ENCODE results near the gene GLIPR2.

The GLIPR2 gene

DNA sequence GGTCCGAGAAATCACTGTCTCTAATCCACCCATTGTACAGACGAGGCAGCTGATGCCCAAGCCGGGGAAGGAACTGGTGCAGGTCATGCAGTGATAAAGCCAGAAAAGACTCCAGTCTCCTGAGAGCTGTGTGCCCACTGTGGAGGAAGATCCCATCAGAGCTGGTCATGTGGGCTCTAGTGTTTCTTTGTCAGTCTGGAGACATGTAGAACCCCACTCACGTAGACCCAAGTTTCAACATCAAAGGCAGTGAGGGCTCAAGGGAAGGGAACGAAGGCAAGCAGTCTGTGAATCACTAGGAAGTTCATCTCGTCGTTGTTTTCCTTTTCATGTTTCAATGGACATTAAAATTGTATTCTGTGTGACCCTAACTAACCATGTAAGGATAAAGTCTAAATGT, 14.6 kb upstream of the GLIPR2 start:
- TF ChIP-seq, protein P1, sequence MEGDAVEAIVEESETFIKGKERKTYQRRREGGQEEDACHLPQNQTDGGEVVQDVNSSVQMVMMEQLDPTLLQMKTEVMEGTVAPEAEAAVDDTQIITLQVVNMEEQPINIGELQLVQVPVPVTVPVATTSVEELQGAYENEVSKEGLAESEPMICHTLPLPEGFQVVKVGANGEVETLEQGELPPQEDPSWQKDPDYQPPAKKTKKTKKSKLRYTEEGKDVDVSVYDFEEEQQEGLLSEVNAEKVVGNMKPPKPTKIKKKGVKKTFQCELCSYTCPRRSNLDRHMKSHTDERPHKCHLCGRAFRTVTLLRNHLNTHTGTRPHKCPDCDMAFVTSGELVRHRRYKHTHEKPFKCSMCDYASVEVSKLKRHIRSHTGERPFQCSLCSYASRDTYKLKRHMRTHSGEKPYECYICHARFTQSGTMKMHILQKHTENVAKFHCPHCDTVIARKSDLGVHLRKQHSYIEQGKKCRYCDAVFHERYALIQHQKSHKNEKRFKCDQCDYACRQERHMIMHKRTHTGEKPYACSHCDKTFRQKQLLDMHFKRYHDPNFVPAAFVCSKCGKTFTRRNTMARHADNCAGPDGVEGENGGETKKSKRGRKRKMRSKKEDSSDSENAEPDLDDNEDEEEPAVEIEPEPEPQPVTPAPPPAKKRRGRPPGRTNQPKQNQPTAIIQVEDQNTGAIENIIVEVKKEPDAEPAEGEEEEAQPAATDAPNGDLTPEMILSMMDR (conservative IDR thresholded peaks at IDR 0.05; ENCODE audit: low read depth, low read length) = no peak

DNA sequence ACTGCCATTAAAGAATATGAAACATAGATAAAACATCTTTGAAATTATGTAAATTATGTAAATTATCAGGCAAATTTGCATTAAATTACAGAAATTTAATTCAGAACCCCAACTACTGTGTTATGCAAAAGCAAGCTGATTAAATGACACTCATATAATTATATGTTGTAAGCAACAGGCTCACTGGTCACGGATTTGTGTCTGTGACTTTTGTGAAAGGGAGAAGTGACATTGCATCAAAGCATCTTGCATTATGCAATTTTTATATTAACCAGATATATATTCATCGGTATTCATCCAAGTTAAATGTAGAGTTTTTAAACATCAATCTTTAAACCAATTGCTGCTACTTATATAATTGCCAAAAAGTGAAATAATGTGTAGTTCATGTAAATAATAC, 13.0 kb upstream of the GLIPR2 start:
- DNase-seq (ENCODE audit: low read depth) = no peak
- TF ChIP-seq, protein P1 (conservative IDR thresholded peaks at IDR 0.05; ENCODE audit: low read depth, low read length) = no peak
- no peak overlapping the region for H3K4me3 ChIP-seq (ENCODE audit: low read length)

More for the DNA sequence above, 14.6 kb upstream of the GLIPR2 start:
- H3K4me3 ChIP-seq (ENCODE audit: low read length) = no peak overlapping the region
- no peak for DNase-seq (ENCODE audit: low read depth)

DNA sequence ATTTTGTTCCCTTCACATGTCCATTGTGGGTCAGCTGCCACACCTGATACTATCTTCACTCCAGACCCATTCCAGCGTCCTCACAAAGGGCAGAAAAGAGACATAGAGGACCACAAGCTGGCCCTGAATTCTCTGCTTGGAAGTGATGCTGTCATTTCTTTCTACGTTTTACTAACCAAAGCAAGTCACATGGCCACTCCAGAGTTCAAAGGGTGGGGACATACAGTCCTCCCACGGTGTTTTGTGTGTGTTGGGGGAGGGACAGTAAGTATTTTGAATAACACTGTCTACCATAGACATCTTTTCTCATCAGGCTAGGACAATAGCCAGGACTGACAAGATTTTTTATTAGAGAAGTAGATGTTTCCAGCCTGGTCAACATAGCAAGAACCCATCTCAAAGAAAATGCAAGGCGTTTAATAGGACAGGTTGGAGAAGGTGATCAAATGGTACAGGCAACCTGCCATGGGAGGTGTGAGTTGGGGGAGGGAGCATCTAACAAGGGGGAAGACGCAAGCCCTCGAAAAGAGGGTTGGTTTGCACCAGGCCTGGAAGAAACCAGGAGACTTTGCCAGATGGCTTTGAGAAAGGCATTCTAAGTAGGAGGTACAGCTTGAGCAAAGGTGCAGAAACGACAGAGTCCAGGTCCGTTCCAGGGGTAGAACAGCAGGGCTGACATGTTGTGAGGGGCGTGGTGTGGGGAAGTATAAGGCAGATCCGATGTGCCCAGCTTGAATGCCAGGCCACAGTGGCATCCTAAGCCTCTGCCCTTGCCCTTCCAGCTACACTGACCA, 11.3 kb upstream of the GLIPR2 start:
- H3K4me3 ChIP-seq (ENCODE audit: low read length) = no peak overlapping the region
- no peak for DNase-seq (ENCODE audit: low read depth)
- TF ChIP-seq, protein P1 (conservative IDR thresholded peaks at IDR 0.05; ENCODE audit: low read depth, low read length) = no peak

DNA sequence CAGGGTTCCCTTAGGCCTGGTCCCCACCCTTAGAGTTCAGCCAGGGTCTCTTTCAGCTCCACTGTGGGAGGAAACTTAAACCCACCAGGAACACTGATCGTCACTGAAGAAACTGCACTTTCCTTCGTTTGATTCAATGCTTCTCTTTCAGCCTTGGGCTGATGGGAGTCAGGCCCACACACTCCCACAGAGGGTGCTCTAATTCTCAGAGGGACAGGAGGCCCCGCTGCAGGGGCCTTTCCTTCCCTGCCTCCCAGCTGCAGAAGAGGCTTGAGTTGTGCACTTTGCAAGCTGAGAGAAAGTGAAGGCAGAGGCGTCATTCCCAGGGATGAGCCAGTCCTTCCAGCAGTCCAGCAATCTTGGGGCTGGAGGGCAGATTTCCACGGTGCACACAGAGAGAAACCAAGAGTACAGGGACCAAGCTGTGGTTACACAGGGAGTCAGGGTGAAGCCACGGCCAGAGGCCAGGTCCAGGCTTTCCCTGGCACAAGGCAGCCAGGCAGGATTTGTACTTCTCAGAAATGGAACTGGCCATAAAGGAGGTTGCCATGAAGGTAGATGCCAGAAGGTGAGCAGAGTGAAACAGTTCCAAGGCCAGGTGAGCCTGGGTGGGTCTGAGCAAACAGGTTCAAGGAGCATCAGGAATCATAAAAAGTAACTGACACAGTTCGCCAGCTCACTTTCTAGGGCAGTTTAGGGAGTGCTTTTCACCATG, 10.4 kb upstream of the GLIPR2 start:
- TF ChIP-seq, protein P1 (conservative IDR thresholded peaks at IDR 0.05; ENCODE audit: low read depth, low read length) = no peak
- no peak overlapping the region for H3K4me3 ChIP-seq (ENCODE audit: low read length)
- DNase-seq (ENCODE audit: low read depth) = no peak

DNA sequence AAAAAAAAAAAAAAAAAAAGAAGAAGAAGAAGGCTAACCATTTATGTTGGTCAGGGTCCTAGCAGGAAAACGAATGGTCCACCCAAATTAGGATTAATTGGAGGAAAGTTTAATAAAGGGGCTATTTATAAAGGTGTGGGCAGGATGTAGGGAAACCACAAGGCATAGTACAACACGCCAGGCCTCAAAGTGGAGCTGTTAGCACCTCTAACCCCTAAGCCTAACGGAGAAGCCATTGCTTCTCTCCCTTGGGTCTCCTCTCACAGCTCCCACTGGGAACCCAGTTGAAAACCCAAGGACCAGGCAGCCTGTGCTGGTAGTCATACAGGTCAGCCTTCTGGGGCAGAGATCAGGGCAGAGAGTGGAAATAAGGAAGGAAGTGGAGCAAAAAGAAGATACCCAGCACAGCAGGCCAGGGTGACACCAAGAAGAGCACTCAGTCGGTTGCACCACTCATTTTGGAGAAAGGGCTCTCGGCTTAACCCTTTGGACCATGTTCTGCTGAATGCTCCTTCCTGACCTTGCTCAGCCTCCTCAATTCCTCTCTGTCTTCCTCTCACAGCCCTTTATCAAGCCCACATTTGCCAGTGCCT, 8.8 kb upstream of the GLIPR2 start:
- TF ChIP-seq, protein P1 (conservative IDR thresholded peaks at IDR 0.05; ENCODE audit: low read depth, low read length) = no peak
- no peak for DNase-seq (ENCODE audit: low read depth)
- no peak overlapping the region for H3K4me3 ChIP-seq (ENCODE audit: low read length)

DNA sequence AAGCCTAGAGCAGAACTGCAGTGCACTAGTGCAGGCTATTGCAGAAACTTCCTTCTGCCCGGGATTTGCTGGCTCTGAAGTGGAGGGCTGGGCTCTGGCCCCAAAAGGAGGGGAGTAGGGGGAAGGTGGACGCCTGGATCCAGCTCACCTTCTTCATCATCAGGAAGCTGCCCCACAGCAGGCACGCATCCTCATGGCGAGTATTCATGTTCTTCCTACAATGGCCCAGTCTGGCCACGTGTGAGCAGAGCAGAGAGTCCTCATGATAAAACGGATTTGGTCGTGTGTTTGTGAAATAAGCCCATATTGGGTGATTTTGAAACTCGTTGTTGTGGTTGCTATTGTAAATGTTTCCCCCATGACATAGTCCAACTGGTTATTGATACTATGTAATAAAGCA, 8.2 kb upstream of the GLIPR2 start:
- H3K4me3 ChIP-seq (ENCODE audit: low read length) = no peak overlapping the region
- DNase-seq (ENCODE audit: low read depth) = no peak
- TF ChIP-seq, protein P1 (conservative IDR thresholded peaks at IDR 0.05; ENCODE audit: low read depth, low read length) = no peak

Measured in retinal pigment epithelial cell (primary cell).